Loucy (cell line): ENCODE data around the gene ROPN1B.

Experiments used
- H2AFZ ChIP-seq: fragments of 200-600 bp; sonication (generic); 2 replicates; pipeline ENCODE4 v1.6.0; 2016; ENCODE audit warnings: antibody characterized with exemption, mild to moderate bottlenecking, low read length, moderate library complexity
- H3F3A ChIP-seq: fragments of 200-600 bp; 2 replicates; pipeline ENCODE4 v1.6.0; 2016; ENCODE audit warnings: antibody characterized with exemption, low read depth, mild to moderate bottlenecking
- H3K27me3 ChIP-seq: fragments of 200-600 bp; sonication (generic); 2 replicates; pipeline ENCODE4 v1.6.1; 2014; ENCODE audit warnings: low read length, mild to moderate bottlenecking; ENCODE audit not compliant: insufficient read depth, poor library complexity, severe bottlenecking
- H3K36me3 ChIP-seq: fragments of 200-600 bp; sonication (generic); 2 replicates; pipeline ENCODE4 v1.6.1; 2016; ENCODE audit warnings: low read length; ENCODE audit not compliant: insufficient read depth
- H3K4me1 ChIP-seq: fragments of 200-600 bp; sonication (generic); 2 replicates; pipeline ENCODE4 v1.5.1; 2014; ENCODE audit warnings: low read length, mild to moderate bottlenecking; ENCODE audit not compliant: insufficient read depth, poor library complexity, severe bottlenecking
- H3K4me2 ChIP-seq: fragments of 200-600 bp; sonication (generic); 2 replicates; pipeline ENCODE4 v1.6.0; 2014; ENCODE audit warnings: antibody characterized with exemption, low read length, low read depth, mild to moderate bottlenecking; ENCODE audit not compliant: poor library complexity, severe bottlenecking
- H3K4me3 ChIP-seq: fragments of 200-600 bp; sonication (generic); 2 replicates; pipeline ENCODE4 v1.5.1; 2014; ENCODE audit warnings: low read length, mild to moderate bottlenecking, mixed read lengths; ENCODE audit not compliant: poor library complexity, severe bottlenecking
- H3K79me2 ChIP-seq: fragments of 200-600 bp; sonication (generic); 2 replicates; pipeline ENCODE4 v1.6.1; 2014; ENCODE audit warnings: low read length; ENCODE audit not compliant: insufficient read depth
- H3K9ac ChIP-seq: fragments of 200-600 bp; sonication (generic); 2 replicates; pipeline ENCODE4 v1.6.0; 2014; ENCODE audit warnings: mild to moderate bottlenecking, low read depth, low read length, moderate library complexity; ENCODE audit not compliant: poor library complexity, severe bottlenecking
- H3K9me2 ChIP-seq: fragments of 200-600 bp; sonication (generic); replicated peaks from 2 replicates; pipeline ENCODE4 v1.6.1; 2016; ENCODE audit warnings: low read depth, low read length, mixed read lengths
- H3K9me3 ChIP-seq: fragments of 200-600 bp; sonication (generic); 2 replicates; pipeline ENCODE4 v1.6.1; 2014; ENCODE audit warnings: mild to moderate bottlenecking, antibody characterized with exemption, low read length, low read depth; ENCODE audit not compliant: insufficient read depth
- H4K20me1 ChIP-seq: fragments of 200-600 bp; sonication (generic); 2 replicates; pipeline ENCODE4 v1.6.0; 2014; ENCODE audit warnings: antibody characterized with exemption, low read length, mild to moderate bottlenecking; ENCODE audit not compliant: insufficient read depth, poor library complexity, severe bottlenecking
- EZH2phosphoT487 ChIP-seq: fragments of 200-600 bp; IDR thresholded peaks from 2 replicates; pipeline ENCODE4 v1.6.1; 2018; ENCODE audit warnings: antibody characterized with exemption, mild to moderate bottlenecking, moderate library complexity, borderline replicate concordance
- TF ChIP-seq, protein P1 (sequence below): fragments of 200-600 bp; sonication (generic); conservative IDR thresholded peaks from 2 replicates; pipeline ENCODE4 v1.5.1; 2014; ENCODE audit warnings: mild to moderate bottlenecking, antibody characterized with exemption, low read length

The ROPN1B gene

GRCh38 chr3:126029241-126029640, 60.3 kb downstream of the ROPN1B start:
- Histone ChIP-seq H3K79me2 (no peaks in the 10 kb centered on the region), H3K27me3 (no peaks in the 10 kb centered on the region), H3K9me2 (no peaks in the 10 kb centered on the region), H3K36me3 (peaks cover 6% of the 10 kb centered on the region; the same call in 1 of the 2 replicates), H3F3A (no peaks in the 10 kb centered on the region), H4K20me1 (no peaks in the 10 kb centered on the region), H3K9me3 (peaks cover 18% of the 10 kb centered on the region; the same call in 1 of the 2 replicates), H3K4me2 (no peak overlapping the region), H3K4me3 (no peak overlapping the region), H2AFZ (no peak overlapping the region), H3K4me1 (no peaks in the 10 kb centered on the region), H3K9ac (no peak overlapping the region)
- TF ChIP-seq, protein P1, sequence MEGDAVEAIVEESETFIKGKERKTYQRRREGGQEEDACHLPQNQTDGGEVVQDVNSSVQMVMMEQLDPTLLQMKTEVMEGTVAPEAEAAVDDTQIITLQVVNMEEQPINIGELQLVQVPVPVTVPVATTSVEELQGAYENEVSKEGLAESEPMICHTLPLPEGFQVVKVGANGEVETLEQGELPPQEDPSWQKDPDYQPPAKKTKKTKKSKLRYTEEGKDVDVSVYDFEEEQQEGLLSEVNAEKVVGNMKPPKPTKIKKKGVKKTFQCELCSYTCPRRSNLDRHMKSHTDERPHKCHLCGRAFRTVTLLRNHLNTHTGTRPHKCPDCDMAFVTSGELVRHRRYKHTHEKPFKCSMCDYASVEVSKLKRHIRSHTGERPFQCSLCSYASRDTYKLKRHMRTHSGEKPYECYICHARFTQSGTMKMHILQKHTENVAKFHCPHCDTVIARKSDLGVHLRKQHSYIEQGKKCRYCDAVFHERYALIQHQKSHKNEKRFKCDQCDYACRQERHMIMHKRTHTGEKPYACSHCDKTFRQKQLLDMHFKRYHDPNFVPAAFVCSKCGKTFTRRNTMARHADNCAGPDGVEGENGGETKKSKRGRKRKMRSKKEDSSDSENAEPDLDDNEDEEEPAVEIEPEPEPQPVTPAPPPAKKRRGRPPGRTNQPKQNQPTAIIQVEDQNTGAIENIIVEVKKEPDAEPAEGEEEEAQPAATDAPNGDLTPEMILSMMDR = no peak
- no peak for TF ChIP-seq EZH2phosphoT487

DNA sequence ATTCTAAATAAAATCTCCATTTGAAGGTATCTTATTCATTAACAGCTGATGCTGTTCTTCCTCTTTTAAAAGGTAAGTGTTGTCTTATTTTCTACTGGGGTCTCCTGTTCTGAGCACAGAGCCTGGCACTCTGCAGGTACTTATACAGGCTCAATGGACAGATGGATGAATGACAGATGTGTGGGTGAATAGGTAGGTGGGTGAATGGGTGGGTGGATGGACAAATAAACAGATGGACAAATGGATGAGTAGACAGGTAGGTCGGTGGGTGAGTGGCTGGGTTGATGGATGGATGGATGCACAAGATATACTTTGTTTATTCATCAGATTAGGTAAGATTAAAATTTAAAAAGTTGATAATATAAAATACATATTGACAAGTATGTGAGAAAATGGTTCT, 61.5 kb downstream of the ROPN1B start:
- TF ChIP-seq, protein P1 = no peak
- no peak for TF ChIP-seq EZH2phosphoT487
- Histone ChIP-seq H3K9me2 (no peaks in the 10 kb centered on the region), H3K4me2 (no peak overlapping the region), H3F3A (no peaks in the 10 kb centered on the region), H3K4me3 (no peak overlapping the region), H3K79me2 (no peaks in the 10 kb centered on the region), H2AFZ (no peak overlapping the region), H3K9ac (no peak overlapping the region), H3K9me3 (peaks cover 18% of the 10 kb centered on the region; the same call in 1 of the 2 replicates), H3K4me1 (no peaks in the 10 kb centered on the region), H4K20me1 (no peaks in the 10 kb centered on the region), H3K36me3 (peaks cover 6% of the 10 kb centered on the region; the same call in 1 of the 2 replicates), H3K27me3 (no peaks in the 10 kb centered on the region)

DNA sequence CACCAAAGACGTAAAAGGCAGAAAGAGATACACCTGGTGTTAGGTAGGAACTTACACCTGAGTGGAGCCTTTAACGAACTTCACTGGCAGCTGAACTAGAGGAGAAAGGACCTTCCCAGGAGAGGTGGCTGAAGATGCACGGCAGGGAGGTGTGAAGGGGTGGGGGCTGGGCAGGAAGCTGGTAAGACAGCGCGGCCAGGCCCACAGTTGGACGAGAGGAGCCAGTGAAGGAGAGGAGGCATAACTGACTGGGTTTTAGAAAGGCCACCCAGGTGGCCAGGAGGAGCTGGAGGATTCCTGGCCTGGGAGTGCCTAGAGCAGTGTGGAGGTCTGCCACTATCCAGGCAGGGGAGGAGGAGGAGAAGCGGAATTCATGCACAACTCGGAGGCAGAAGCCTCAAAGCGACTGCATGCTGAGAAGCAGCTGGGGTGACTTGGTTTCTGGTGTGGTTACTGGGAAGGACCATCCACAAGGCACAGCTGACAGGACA, 63.0 kb downstream of the ROPN1B start:
- Histone ChIP-seq H3K9ac (no peak overlapping the region), H4K20me1 (no peaks in the 10 kb centered on the region), H3K27me3 (no peaks in the 10 kb centered on the region), H3K4me1 (no peaks in the 10 kb centered on the region), H3K4me2 (no peak overlapping the region), H3K36me3 (peaks cover 6% of the 10 kb centered on the region; the same call in 1 of the 2 replicates), H3K4me3 (no peak overlapping the region), H3K79me2 (no peaks in the 10 kb centered on the region), H2AFZ (no peak overlapping the region), H3F3A (no peaks in the 10 kb centered on the region), H3K9me2 (no peaks in the 10 kb centered on the region), H3K9me3 (peaks cover 18% of the 10 kb centered on the region; the same call in 1 of the 2 replicates)
- TF ChIP-seq, protein P1 = no peak
- TF ChIP-seq EZH2phosphoT487 = no peak
